HG03060 (cell line): ENCODE measurements around the gene CDKN1A.
"Not testable (repeated sequence)": the region's sequence is repeated elsewhere in the genome, so short reads cannot be mapped to it uniquely, and the experiment has no call there.

ENCODE experiments used
- ATAC-seq: cut with Tn5 transposase; IDR thresholded peaks from one replicate; pipeline ENCODE4 v1.9.1; 2021; ENCODE audit warnings: low read depth, moderate number of reproducible peaks; ENCODE audit not compliant: unreplicated experiment

Gene CDKN1A

GRCh38 chr6:36717871-36718540 is 39.5 kb downstream of the CDKN1A start:
- no peak for ATAC-seq

- no peak for ATAC-seq
Observed at GRCh38 chr6:36718560-36718959, 40.0 kb downstream of the CDKN1A start.

- ATAC-seq, result no peak
Observed at GRCh38 chr6:36719126-36719525, 40.6 kb downstream of the CDKN1A start.

- no peak for ATAC-seq
Observed at GRCh38 chr6:36720251-36721141, 42.0 kb downstream of the CDKN1A start.

GRCh38 chr6:36721369-36722140 is 43.0 kb downstream of the CDKN1A start:
- no peak for ATAC-seq

GRCh38 chr6:36722365-36722764 is 43.9 kb downstream of the CDKN1A start:
- ATAC-seq, result no peak

- ATAC-seq, result no peak
Observed at GRCh38 chr6:36722879-36723278, 44.4 kb downstream of the CDKN1A start.

GRCh38 chr6:36723992-36724391 is 45.5 kb downstream of the CDKN1A start:
- ATAC-seq, result not testable (repeated sequence)

- ATAC-seq, result no peak
Observed at GRCh38 chr6:36724514-36725390, 46.2 kb downstream of the CDKN1A start.

GRCh38 chr6:36725581-36725980 is 47.1 kb downstream of the CDKN1A start:
- ATAC-seq, result no peak

- ATAC-seq, result no peak
Observed at GRCh38 chr6:36727505-36728021, 49.0 kb downstream of the CDKN1A start.

- no peak for ATAC-seq
Observed at GRCh38 chr6:36728289-36729160, 50.0 kb downstream of the CDKN1A start.

GRCh38 chr6:36729161-36729524 is 50.6 kb downstream of the CDKN1A start:
- no peak for ATAC-seq

GRCh38 chr6:36730424-36731380 is 52.2 kb downstream of the CDKN1A start:
- no peak for ATAC-seq

GRCh38 chr6:36731622-36732310 is 53.3 kb downstream of the CDKN1A start:
- no peak for ATAC-seq

GRCh38 chr6:36733300-36733699 is 54.8 kb downstream of the CDKN1A start:
- no peak for ATAC-seq

- ATAC-seq, result no peak
Observed at GRCh38 chr6:36734486-36735060, 56.1 kb downstream of the CDKN1A start.
